Gastroesophageal sphincter (tissue), 4 donors: Measurements from ENCODE around the gene MRPL52. TPM values are rescaled to one million over a fixed set of nuclear protein-coding genes. Genes with fewer than 3 reads are reported as not detected.
"Not testable (repeated sequence)": the region's sequence is repeated elsewhere in the genome, so short reads cannot be mapped to it uniquely, and the experiment has no call there.

ENCODE experiments used
- ATAC-seq: fragments of 150-250 bp; one replicate; pipeline ENCODE4 v1.9.1; 2016; ENCODE audit warnings: mild to moderate bottlenecking, moderate library complexity
- H3K27ac ChIP-seq, 4 donors: fragments of 200-600 bp; sonication (generic) in 3 of 4; 1 replicate in 3 of 4; 2 replicates in 1 of 4; pipeline ENCODE4 v1.5.1; 2016 to 2019
- H3K27me3 ChIP-seq: fragments of 200-600 bp; sonication (generic); one replicate; pipeline ENCODE4 v1.5.1; 2019
- H3K36me3 ChIP-seq, 2 donors: fragments of 200-600 bp; sonication (generic); one replicate each; pipeline ENCODE4 v1.5.1; 2019; ENCODE audit warnings: control low read depth in 1 of 2
- H3K4me1 ChIP-seq, 3 donors: fragments of 200-600 bp; sonication (generic); 1 replicate in 2 of 3; 2 replicates in 1 of 3; pipeline ENCODE4 v1.5.1; 2016 to 2019; ENCODE audit warnings: control low read depth in 2 of 3
- H3K4me3 ChIP-seq, 2 donors: fragments of 200-600 bp; sonication (generic); one replicate each; pipeline ENCODE4 v1.5.1; 2019; ENCODE audit warnings: mild to moderate bottlenecking in 1 of 2, moderate library complexity in 1 of 2
- H3K9me3 ChIP-seq, 3 donors: fragments of 200-600 bp; sonication (generic); one replicate each; pipeline ENCODE4 v1.5.1; 2017 to 2019; ENCODE audit warnings: control low read depth in 2 of 3
- EP300 ChIP-seq: sonication (generic); formaldehyde crosslinking; IDR thresholded peaks from one replicate; pipeline ENCODE4 v1.6.1; 2017; ENCODE audit warnings: antibody characterized with exemption, mild to moderate bottlenecking
- POLR2A ChIP-seq, 2 donors: fragments of 450-650 bp; IDR thresholded peaks; one replicate each; pipeline ENCODE4 v1.6.1; 2017; ENCODE audit warnings: antibody characterized with exemption in 2 of 2, mild to moderate bottlenecking in 2 of 2, moderate library complexity in 1 of 2
- POLR2AphosphoS5 ChIP-seq: sonication (generic); formaldehyde crosslinking; IDR thresholded peaks from one replicate; pipeline ENCODE4 v1.6.1; 2017; ENCODE audit warnings: antibody characterized with exemption
- whole genome bisulfite sequencing, 2 donors: methylation state at CpG; one replicate each; pipeline ENCODE4 v1.1.5; 2018; ENCODE audit warnings: low coverage in 1 of 2; 5-methylcytosine and 5-hydroxymethylcytosine counted together
- total RNA-seq, 4 donors: library from RNA; depleted of rRNA; stranded (reverse); fragments of >200 nt; gene quantifications; one replicate each; pipeline ENCODE4 v1.1.0, GENCODE V29; 2016
- TF ChIP-seq, protein P1 (sequence below), 4 experiments: fragments of 200-600 bp in 2 of 4; fragments of 450-650 bp in 2 of 4; sonication (generic) in 1 of 4; IDR thresholded peaks; one replicate each; pipeline ENCODE4 v1.5.1; 2017 to 2019; ENCODE audit warnings: antibody characterized with exemption in 4 of 4, mild to moderate bottlenecking in 2 of 4, moderate library complexity in 2 of 4

Gene MRPL52
- total RNA-seq, 4 donors from 2014 or later = 24.4 to 65.0 (median 35.0) TPM

- Histone ChIP-seq H3K27ac (peak overlapping the region; percentile 5 to 81 (median 77)), H3K4me3 (peak overlapping the region; percentile 22 to 53), H3K27me3 (no peaks in the 10 kb centered on the region), H3K4me1 (peaks cover 0 to 47% (median 18%) of the 10 kb centered on the region in 3 donors), H3K9me3 (no peaks in the 10 kb centered on the region), H3K36me3 (no peaks in the 10 kb centered on the region)
- TF ChIP-seq POLR2A (IDR thresholded peaks at IDR 0.05) = no peak
- TF ChIP-seq, protein P1, sequence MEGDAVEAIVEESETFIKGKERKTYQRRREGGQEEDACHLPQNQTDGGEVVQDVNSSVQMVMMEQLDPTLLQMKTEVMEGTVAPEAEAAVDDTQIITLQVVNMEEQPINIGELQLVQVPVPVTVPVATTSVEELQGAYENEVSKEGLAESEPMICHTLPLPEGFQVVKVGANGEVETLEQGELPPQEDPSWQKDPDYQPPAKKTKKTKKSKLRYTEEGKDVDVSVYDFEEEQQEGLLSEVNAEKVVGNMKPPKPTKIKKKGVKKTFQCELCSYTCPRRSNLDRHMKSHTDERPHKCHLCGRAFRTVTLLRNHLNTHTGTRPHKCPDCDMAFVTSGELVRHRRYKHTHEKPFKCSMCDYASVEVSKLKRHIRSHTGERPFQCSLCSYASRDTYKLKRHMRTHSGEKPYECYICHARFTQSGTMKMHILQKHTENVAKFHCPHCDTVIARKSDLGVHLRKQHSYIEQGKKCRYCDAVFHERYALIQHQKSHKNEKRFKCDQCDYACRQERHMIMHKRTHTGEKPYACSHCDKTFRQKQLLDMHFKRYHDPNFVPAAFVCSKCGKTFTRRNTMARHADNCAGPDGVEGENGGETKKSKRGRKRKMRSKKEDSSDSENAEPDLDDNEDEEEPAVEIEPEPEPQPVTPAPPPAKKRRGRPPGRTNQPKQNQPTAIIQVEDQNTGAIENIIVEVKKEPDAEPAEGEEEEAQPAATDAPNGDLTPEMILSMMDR (IDR thresholded peaks at IDR 0.05) = peak; percentile 68 to 95 (median 86)
- 1 to 3% methylated on average over 11 to 14 of the region's 34 CpGs for WGBS, 2 donors
- peak; percentile 90 for ATAC-seq
Observed at GRCh38 chr14:22822571-22823098, 7.1 kb upstream of the MRPL52 start.

- H3K27me3 ChIP-seq = no peaks in the 10 kb centered on the region
- peak overlapping the region in 1 of 4 donors; percentile 20 for H3K27ac ChIP-seq
- H3K36me3 ChIP-seq = no peaks in the 10 kb centered on the region
- H3K4me1 ChIP-seq = peaks cover 0 to 35% (median 15%) of the 10 kb centered on the region in 3 donors
- ATAC-seq = no peak
- no peak overlapping the region for H3K4me3 ChIP-seq
- TF ChIP-seq POLR2A (IDR thresholded peaks at IDR 0.05) = no peak
- TF ChIP-seq, protein P1 (IDR thresholded peaks at IDR 0.05) = no peak
- TF ChIP-seq POLR2AphosphoS5 = no peak
- TF ChIP-seq EP300 = no peak
- WGBS, 2 donors = 0 to 47% methylated on average over 1 to 8 of the region's 8 CpGs
- H3K9me3 ChIP-seq = no peaks in the 10 kb centered on the region
Observed at GRCh38 chr14:22824711-22825359, 4.9 kb upstream of the MRPL52 start.

DNA sequence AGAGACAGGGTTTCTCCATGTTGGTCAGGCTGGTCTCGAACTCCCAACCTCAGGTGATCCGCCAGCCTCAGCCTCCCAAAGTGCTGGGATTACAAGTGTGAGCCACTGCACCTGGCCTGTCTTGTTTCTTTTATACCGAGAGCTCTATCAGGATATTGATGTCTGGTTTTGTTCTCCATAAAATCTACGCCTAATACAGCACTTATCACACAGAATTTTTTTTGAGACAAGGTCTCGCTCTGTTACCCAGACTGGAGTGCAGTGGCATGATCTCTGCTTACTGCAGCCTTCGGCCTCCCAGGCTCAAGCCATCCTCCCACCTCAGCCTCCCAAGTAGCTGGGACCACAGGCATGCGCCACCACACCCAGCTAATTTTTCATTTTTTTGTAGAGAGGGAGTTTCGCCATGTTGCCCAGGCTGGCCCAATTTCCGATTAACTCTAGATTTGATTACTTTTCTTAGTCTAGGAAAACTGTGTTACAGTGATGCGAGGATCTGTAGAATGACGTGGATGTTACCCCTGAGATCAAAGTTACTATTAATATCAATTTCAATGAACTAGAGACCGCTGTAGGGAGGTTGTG is 519 bp upstream of the MRPL52 start:
- peaks cover 0 to 26% (median 5%) of the 10 kb centered on the region in 3 donors for H3K4me1 ChIP-seq
- not testable (repeated sequence) for H3K27me3 ChIP-seq, H3K9me3 ChIP-seq
- H3K36me3 ChIP-seq = peaks cover 0 to 11% of the 10 kb centered on the region in 2 donors
- ATAC-seq = peak; percentile 2
- peak overlapping the region; percentile 76 to 84 for H3K4me3 ChIP-seq
- whole genome bisulfite sequencing, 2 donors = 76 to 78% methylated on average over 4 to 12 of the region's 12 CpGs
- peak overlapping the region in 3 of 4 donors; percentile 83 to 84 (median 83) for H3K27ac ChIP-seq

DNA sequence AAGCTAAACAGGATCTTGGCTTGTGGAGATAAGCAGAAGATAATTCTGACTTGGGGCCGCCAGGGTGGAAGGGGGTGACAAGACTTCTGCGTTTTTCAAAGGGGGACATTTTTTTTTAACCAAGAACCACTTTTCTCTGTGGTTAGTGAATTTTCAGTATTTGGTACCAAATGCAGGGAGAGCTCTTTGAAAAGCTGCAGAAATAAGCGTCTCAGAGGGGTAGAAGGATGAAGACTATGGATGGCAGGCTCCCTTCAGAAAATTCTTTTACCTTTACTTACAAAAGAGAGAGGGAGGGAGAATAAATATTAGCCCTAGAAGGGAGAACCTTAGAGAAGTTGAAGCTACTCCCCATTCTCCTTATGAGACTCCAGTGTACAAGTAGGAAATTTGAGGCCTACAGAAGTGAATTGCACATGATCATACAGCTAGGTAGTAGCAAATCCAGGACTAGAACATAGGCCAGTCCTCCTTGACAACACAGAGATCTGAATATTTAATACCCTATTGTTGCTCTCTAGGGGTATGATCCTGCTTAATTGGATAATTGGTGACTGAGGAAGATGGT is 840 bp downstream of the MRPL52 start:
- peaks cover 0 to 17% (median 5%) of the 10 kb centered on the region in 3 donors for H3K4me1 ChIP-seq
- H3K9me3 ChIP-seq = no peaks in the 10 kb centered on the region
- peak overlapping the region; percentile 76 to 84 for H3K4me3 ChIP-seq
- TF ChIP-seq, protein P1 (IDR thresholded peaks at IDR 0.05) = no peak
- TF ChIP-seq POLR2A (IDR thresholded peaks at IDR 0.05) (no peak), POLR2AphosphoS5 (no peak), EP300 (no peak)
- H3K27ac ChIP-seq = peak overlapping the region in 2 of 4 donors; percentile 83 to 84
- ATAC-seq = no peak
- 18% methylated on average over 3 of the region's 3 CpGs; no CpG with 5 or more reads in 1 of the 2 donors for WGBS, 2 donors
- no peaks in the 10 kb centered on the region for H3K27me3 ChIP-seq
- peaks cover 0 to 22% of the 10 kb centered on the region in 2 donors for H3K36me3 ChIP-seq

GRCh38 chr14:22835505-22835904 is 5.8 kb downstream of the MRPL52 start:
- peak overlapping the region in 3 of 4 donors; percentile 96 to 99 (median 99) for H3K27ac ChIP-seq
- WGBS, 2 donors = 53 to 69% methylated on average over 3 of the region's 3 CpGs

More at GRCh38 chr14:22835505-22835904, 5.8 kb downstream of the MRPL52 start:
- H3K27me3 ChIP-seq = no peaks in the 10 kb centered on the region
- no peaks in the 10 kb centered on the region for H3K9me3 ChIP-seq
- ATAC-seq = no peak
- H3K36me3 ChIP-seq = peaks cover 0 to 22% of the 10 kb centered on the region in 2 donors
- H3K4me3 ChIP-seq = no peak overlapping the region
- H3K4me1 ChIP-seq = peaks cover 0 to 47% (median 19%) of the 10 kb centered on the region in 3 donors
- TF ChIP-seq, protein P1 (IDR thresholded peaks at IDR 0.05) = no peak
- no peak for TF ChIP-seq EP300
- no peak for TF ChIP-seq POLR2AphosphoS5
- TF ChIP-seq POLR2A (IDR thresholded peaks at IDR 0.05) = no peak
